HG03575 (cell line): ENCODE results near the gene SLC7A1.
A peak's percentile ranks its signal among the peaks of the same experiment; 100 is the strongest.

ENCODE experiments used
- ATAC-seq: cut with Tn5 transposase; IDR thresholded peaks from one replicate; pipeline ENCODE4 v1.9.1; 2021; ENCODE audit not compliant: unreplicated experiment, insufficient number of reproducible peaks, low FRiP score; ENCODE audit errors: extremely low read depth

Gene SLC7A1

GRCh38 chr13:29564818-29565217, 30.7 kb downstream of the SLC7A1 start:
- ATAC-seq, result no peak

- ATAC-seq, result no peak
Observed at GRCh38 chr13:29564373-29564772, 31.1 kb downstream of the SLC7A1 start.

GRCh38 chr13:29563941-29564340, 31.5 kb downstream of the SLC7A1 start:
- no peak for ATAC-seq

- ATAC-seq, result no peak
Observed at GRCh38 chr13:29562786-29563438, 32.6 kb downstream of the SLC7A1 start.

- no peak for ATAC-seq
Observed at GRCh38 chr13:29561918-29562317, 33.6 kb downstream of the SLC7A1 start.

- ATAC-seq, result no peak
Observed at GRCh38 chr13:29556742-29557141, 38.7 kb downstream of the SLC7A1 start.

- ATAC-seq, result no peak
Observed at GRCh38 chr13:29551214-29551613, 44.3 kb downstream of the SLC7A1 start.

GRCh38 chr13:29550430-29550988, 45.0 kb downstream of the SLC7A1 start:
- no peak for ATAC-seq

- ATAC-seq, result no peak
Observed at GRCh38 chr13:29548722-29549121, 46.8 kb downstream of the SLC7A1 start.

GRCh38 chr13:29547153-29547552, 48.3 kb downstream of the SLC7A1 start:
- no peak for ATAC-seq

GRCh38 chr13:29546662-29547061, 48.8 kb downstream of the SLC7A1 start:
- ATAC-seq, result no peak

- ATAC-seq, result no peak
Observed at GRCh38 chr13:29545988-29546387, 49.5 kb downstream of the SLC7A1 start.

GRCh38 chr13:29543230-29544215, 52.0 kb downstream of the SLC7A1 start:
- ATAC-seq, result peak; percentile 98

GRCh38 chr13:29542381-29542780, 53.1 kb downstream of the SLC7A1 start:
- no peak for ATAC-seq

GRCh38 chr13:29541400-29541799, 54.1 kb downstream of the SLC7A1 start:
- no peak for ATAC-seq

GRCh38 chr13:29540799-29541198, 54.7 kb downstream of the SLC7A1 start:
- ATAC-seq, result no peak

- ATAC-seq, result no peak
Observed at GRCh38 chr13:29540334-29540733, 55.2 kb downstream of the SLC7A1 start.

GRCh38 chr13:29539856-29540255, 55.6 kb downstream of the SLC7A1 start:
- ATAC-seq, result no peak

- ATAC-seq, result no peak
Observed at GRCh38 chr13:29538652-29539040, 56.8 kb downstream of the SLC7A1 start.
